Endothelial cell of umbilical vein (primary cell): ENCODE measurements around the gene RNF145. TPM values are rescaled to one million over a fixed set of nuclear protein-coding genes. Genes with fewer than 3 reads are reported as not detected.

Experiments
- BruUV-seq: library from RNA; stranded (reverse); fragments of 400-500 nt; replicated peaks from 2 replicates; lab custom pipeline; 2021; lab: Mats Ljungman, UMichigan
- CTCF ChIA-PET: fragments of 300-600, 350-600 bp; sonication (Branson Sonifier 250); formaldehyde crosslinking; loops from one replicate; lab custom pipeline; 2021; ENCODE audit warnings: antibody characterized with exemption, inconsistent platforms; lab: Charles Lee
- POLR2A ChIA-PET: fragments of 300-600, 350-600 bp; sonication (Branson Sonifier 250); formaldehyde crosslinking; loops from one replicate; lab custom pipeline; 2021; ENCODE audit warnings: antibody characterized with exemption, inconsistent platforms; lab: Charles Lee
- DNase-seq: peaks from one replicate; pipeline ENCODE4 v3.0.0-alpha.2; 2011; ENCODE audit warnings: low read depth, low spot score
- FAIRE-seq: peaks from 2 replicates; lab custom pipeline; 2011; peaks lifted over from hg19 to GRCh38; lab: Jason Lieb, UNC
- H2AFZ ChIP-seq: 2 replicates; pipeline ENCODE4 v1.6.0; 2012; ENCODE audit warnings: low read depth, low read length, control low read depth, inconsistent platforms
- H3K27ac ChIP-seq: 2 replicates; pipeline ENCODE4 v1.5.1; 2011; ENCODE audit warnings: low read depth, mild to moderate bottlenecking, control low read depth, low read length, moderate library complexity; ENCODE audit not compliant: insufficient read depth
- H3K27me3 ChIP-seq, 2 experiments: 2 replicates each; pipeline versions ENCODE4 v1.6.0 to v1.6.1; 2011; ENCODE audit warnings: low read length in 2 of 2, mixed read lengths in 1 of 2; ENCODE audit not compliant: control insufficient read depth in 2 of 2, insufficient read depth in 2 of 2
- H3K36me3 ChIP-seq, 2 experiments: 2 replicates in 1 of 2; 3 replicates in 1 of 2; pipeline ENCODE4 v1.5.1; 2011; ENCODE audit warnings: low read length in 2 of 2, mild to moderate bottlenecking in 1 of 2, moderate library complexity in 1 of 2; ENCODE audit not compliant: control insufficient read depth in 2 of 2, insufficient read depth in 2 of 2; ENCODE audit errors: extremely low read depth in 1 of 2
- H3K4me1 ChIP-seq: 3 replicates; pipeline ENCODE4 v1.5.1; 2011; ENCODE audit warnings: mild to moderate bottlenecking, low read length; ENCODE audit not compliant: control insufficient read depth, insufficient read depth; ENCODE audit errors: extremely low read depth
- H3K4me2 ChIP-seq: 2 replicates; pipeline ENCODE4 v1.6.1; 2011; ENCODE audit warnings: low read length, control low read depth, mixed read lengths; ENCODE audit not compliant: insufficient read depth
- H3K4me3 ChIP-seq, 3 experiments: fragments of 200-600 bp in 1 of 3; sonication (generic), shearing (Covaris generic) in 1 of 3; replicated peaks in 1 of 3; 2 replicates each; pipeline ENCODE4 v1.5.1; 2011 to 2016; ENCODE audit warnings: control low read depth in 3 of 3, low read length in 3 of 3, mild to moderate bottlenecking in 2 of 3, inconsistent platforms in 1 of 3, low read depth in 1 of 3, moderate library complexity in 1 of 3; ENCODE audit not compliant: insufficient read depth in 1 of 3
- H3K79me2 ChIP-seq: 2 replicates; pipeline ENCODE4 v1.6.0; 2012; ENCODE audit warnings: low read length, inconsistent platforms; ENCODE audit not compliant: control insufficient read depth, insufficient read depth
- H3K9ac ChIP-seq: replicated peaks from 2 replicates; pipeline ENCODE3; 2011; ENCODE audit warnings: low read length, control low read depth; ENCODE audit not compliant: insufficient read depth; ENCODE audit errors: extremely low read depth
- H3K9me1 ChIP-seq: replicated peaks from 3 replicates; pipeline ENCODE4 v1.6.0; 2011; ENCODE audit warnings: mild to moderate bottlenecking, low read length; ENCODE audit not compliant: control insufficient read depth, insufficient read depth; ENCODE audit errors: extremely low read depth
- H3K9me3 ChIP-seq: replicated peaks from 2 replicates; pipeline ENCODE4 v1.5.1; 2012; ENCODE audit warnings: low read length, inconsistent platforms; ENCODE audit not compliant: control insufficient read depth, insufficient read depth
- H4K20me1 ChIP-seq: replicated peaks from 2 replicates; pipeline ENCODE3; 2011; ENCODE audit warnings: mild to moderate bottlenecking, low read length; ENCODE audit not compliant: control insufficient read depth, insufficient read depth; ENCODE audit errors: extremely low read depth
- EZH2 ChIP-seq: IDR thresholded peaks from 2 replicates; pipeline ENCODE4 v1.6.1; 2012; ENCODE audit warnings: borderline replicate concordance, low read depth, mild to moderate bottlenecking, moderate library complexity, low read length, inconsistent platforms; ENCODE audit not compliant: severe bottlenecking
- FOS ChIP-seq: IDR thresholded peaks from 2 replicates; pipeline ENCODE4 v1.6.1; 2011; ENCODE audit warnings: mild to moderate bottlenecking, low read length, moderate library complexity, borderline replicate concordance; ENCODE audit not compliant: insufficient read depth
- GATA2 ChIP-seq: IDR thresholded peaks from 2 replicates; pipeline ENCODE4 v1.7.0; 2011; ENCODE audit warnings: low read depth, mild to moderate bottlenecking, moderate library complexity, mixed read lengths, low read length; ENCODE audit not compliant: insufficient read length, insufficient read depth
- JUN ChIP-seq: IDR thresholded peaks from 2 replicates; pipeline ENCODE4 v1.6.1; 2011; ENCODE audit warnings: borderline replicate concordance, low read depth; ENCODE audit not compliant: insufficient read length, insufficient read depth
- MYC ChIP-seq: IDR thresholded peaks from one replicate; pipeline ENCODE4 v1.6.1; 2011; ENCODE audit warnings: mild to moderate bottlenecking, low read depth, low read length
- POLR2A ChIP-seq: IDR thresholded peaks from 2 replicates; pipeline ENCODE4 v1.6.1; 2012; ENCODE audit warnings: low read depth, mild to moderate bottlenecking, control low read depth, low read length
- POLR2AphosphoS5 ChIP-seq: IDR thresholded peaks from 2 replicates; pipeline ENCODE4 v1.6.1; 2012; ENCODE audit warnings: low read depth, mild to moderate bottlenecking, control low read depth, low read length, moderate library complexity; ENCODE audit not compliant: insufficient read depth
- dilution Hi-C: fragments of 300-500 bp; cut with MboI; formaldehyde crosslinking; loops from one replicate; pipeline ENCODE4 v1.15.0; 2019; ENCODE audit warnings: low sequenced_read_pairs; ENCODE audit not compliant: extremely low pct_ligation_motif_present
- intact Hi-C: fragments of 100-400 bp; cut with micrococcal nuclease; formaldehyde crosslinking; loops from one replicate; pipeline ENCODE4 v1.10.0; 2022
- polyA plus RNA-seq, 4 experiments: library from polyadenylated mRNA; depleted of rRNA in 3 of 4; stranded (reverse) in 3 of 4; unstranded in 1 of 4; fragments of >200 nt; gene quantifications; 2 replicates each; pipeline versions ENCODE4 v1.2.1 to v1.2.3, GENCODE V29; 2011 to 2012; ENCODE audit warnings: missing spikeins in 1 of 4
- total RNA-seq: library from RNA; stranded (reverse); gene quantifications from 2 replicates; pipeline ENCODE4 v1.2.3, GENCODE V29; 2021
- TF ChIP-seq, protein P1 (sequence below): IDR thresholded peaks from 2 replicates; pipeline ENCODE4 v1.6.1; 2011; ENCODE audit not compliant: insufficient read depth, insufficient read length
- TF ChIP-seq, protein P2 (sequence below), 2 donors: IDR thresholded peaks; 1 replicate in 1 of 2; 2 replicates in 1 of 2; pipeline ENCODE4 v1.5.1; 2011; ENCODE audit warnings: low read length in 2 of 2, mild to moderate bottlenecking in 2 of 2, moderate library complexity in 2 of 2, control low read depth in 1 of 2, inconsistent platforms in 1 of 2, low read depth in 1 of 2; ENCODE audit not compliant: insufficient read depth in 1 of 2; ENCODE audit errors: extremely low read depth in 1 of 2

Gene RNF145
- total and polyA plus RNA-seq, 2 donors (not counting 3 experiments of a cell fraction or from before 2014, with no cell fraction given) = 39.4 to 62.3 TPM

DNA sequence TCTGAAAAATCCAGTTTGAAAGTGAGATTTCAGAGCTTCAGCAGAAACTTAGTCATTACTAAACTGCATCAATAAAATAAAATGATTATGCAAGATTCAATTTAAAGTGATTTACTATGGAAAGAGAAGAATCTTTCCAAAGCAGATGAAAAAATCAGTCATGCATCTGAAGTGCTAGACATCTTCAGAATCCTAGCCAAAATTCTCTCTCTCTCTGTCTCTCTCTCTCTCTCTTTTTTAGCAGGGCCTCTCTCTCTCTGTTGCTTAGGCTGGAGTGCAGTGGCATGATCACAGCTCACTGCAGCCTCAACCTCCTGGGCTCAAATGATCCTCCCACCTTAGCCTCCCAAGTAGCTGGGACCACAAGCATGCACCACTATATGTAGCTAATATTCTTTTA is 35.5 kb upstream of the RNF145 start:
- intact Hi-C loops = no loop called here
- BruUV-seq = no TSS peak
- no peak for DNase-seq
- CTCF ChIA-PET = interaction anchor here (1.2 to 1.3 kb wide), 2 partner anchors 10 to 88 kb away, joined by 3 to 4 read pairs; no protein-coding TSS in a partner anchor
- H3K27ac ChIP-seq = no peak overlapping the region
- H3K9ac ChIP-seq = no peak overlapping the region
- H3K9me3 ChIP-seq = no peaks in the 10 kb centered on the region
- H3K4me3 ChIP-seq = no peak overlapping the region
- H3K79me2 ChIP-seq = no peaks in the 10 kb centered on the region
- no peak overlapping the region for H3K4me2 ChIP-seq
- POLR2A ChIA-PET = no interaction called here
- TF ChIP-seq, protein P1, sequence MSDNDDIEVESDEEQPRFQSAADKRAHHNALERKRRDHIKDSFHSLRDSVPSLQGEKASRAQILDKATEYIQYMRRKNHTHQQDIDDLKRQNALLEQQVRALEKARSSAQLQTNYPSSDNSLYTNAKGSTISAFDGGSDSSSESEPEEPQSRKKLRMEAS = no peak
- TF ChIP-seq GATA2 (no peak), MYC (no peak), FOS (no peak), EZH2 (no peak), JUN (no peak), POLR2A (no peak), POLR2AphosphoS5 (no peak)
- TF ChIP-seq, protein P2, sequence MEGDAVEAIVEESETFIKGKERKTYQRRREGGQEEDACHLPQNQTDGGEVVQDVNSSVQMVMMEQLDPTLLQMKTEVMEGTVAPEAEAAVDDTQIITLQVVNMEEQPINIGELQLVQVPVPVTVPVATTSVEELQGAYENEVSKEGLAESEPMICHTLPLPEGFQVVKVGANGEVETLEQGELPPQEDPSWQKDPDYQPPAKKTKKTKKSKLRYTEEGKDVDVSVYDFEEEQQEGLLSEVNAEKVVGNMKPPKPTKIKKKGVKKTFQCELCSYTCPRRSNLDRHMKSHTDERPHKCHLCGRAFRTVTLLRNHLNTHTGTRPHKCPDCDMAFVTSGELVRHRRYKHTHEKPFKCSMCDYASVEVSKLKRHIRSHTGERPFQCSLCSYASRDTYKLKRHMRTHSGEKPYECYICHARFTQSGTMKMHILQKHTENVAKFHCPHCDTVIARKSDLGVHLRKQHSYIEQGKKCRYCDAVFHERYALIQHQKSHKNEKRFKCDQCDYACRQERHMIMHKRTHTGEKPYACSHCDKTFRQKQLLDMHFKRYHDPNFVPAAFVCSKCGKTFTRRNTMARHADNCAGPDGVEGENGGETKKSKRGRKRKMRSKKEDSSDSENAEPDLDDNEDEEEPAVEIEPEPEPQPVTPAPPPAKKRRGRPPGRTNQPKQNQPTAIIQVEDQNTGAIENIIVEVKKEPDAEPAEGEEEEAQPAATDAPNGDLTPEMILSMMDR (IDR thresholded peaks at IDR 0.05; ENCODE audit: extremely low read depth in 1 of 2, insufficient read depth in 1 of 2, low read depth in 1 of 2, low read length in 2 of 2) = no peak
- no peaks in the 10 kb centered on the region for H4K20me1 ChIP-seq
- no peak overlapping the region for H2AFZ ChIP-seq
- dilution Hi-C loops = no loop called here
- no peaks in the 10 kb centered on the region for H3K9me1 ChIP-seq
- no peak for FAIRE-seq
- peaks cover 0 to 6% of the 10 kb centered on the region in 2 experiments for H3K27me3 ChIP-seq
- no peaks in the 10 kb centered on the region for H3K4me1 ChIP-seq
- no peaks in the 10 kb centered on the region for H3K36me3 ChIP-seq
